ENCODE results near the gene CDK5R2.

- TF ChIP-seq CTCF (IDR thresholded peaks at IDR 0.05) (no peak), POLR2A (IDR thresholded peaks at IDR 0.05) (no peak)
These were observed at the start of gene CDK5R2 for GRCh38 chr2:218959141-218959731.
